IPS DF 6.9 (cell line): ENCODE results near the gene ARHGAP26.
"Not testable (repeated sequence)": the region's sequence is repeated elsewhere in the genome, so short reads cannot be mapped to it uniquely, and the experiment has no call there.

Experiments used
- DNase-seq: peaks from one replicate; pipeline ENCODE4 v3.0.0-alpha.2; 2013; ENCODE audit warnings: low read depth, low spot score
- H3K27ac ChIP-seq: one replicate; pipeline ENCODE4 v1.5.1; 2013; ENCODE audit warnings: low read length, control low read depth
- H3K27me3 ChIP-seq: 2 replicates; pipeline ENCODE4 v1.6.1; 2013; ENCODE audit warnings: mild to moderate bottlenecking, low read length; ENCODE audit not compliant: control insufficient read depth, insufficient read depth
- H3K36me3 ChIP-seq: 2 replicates; pipeline ENCODE4 v1.6.1; 2013; ENCODE audit warnings: low read length; ENCODE audit not compliant: control insufficient read depth, insufficient read depth
- H3K4me1 ChIP-seq: 2 replicates; pipeline ENCODE4 v1.6.1; 2013; ENCODE audit warnings: low read length; ENCODE audit not compliant: control insufficient read depth, insufficient read depth
- H3K4me3 ChIP-seq: 2 replicates; pipeline ENCODE4 v1.5.1; 2013; ENCODE audit warnings: mild to moderate bottlenecking, low read length
- H3K9me3 ChIP-seq: 2 replicates; pipeline ENCODE4 v1.6.1; 2013; ENCODE audit warnings: low read length, inconsistent platforms; ENCODE audit not compliant: control insufficient read depth, insufficient read depth
- WGBS: extraction: QIAGEN DNeasy Blood & Tissue Kit; methylation state at CpG from one replicate; pipeline ENCODE4 v1.1.7; 2013; ENCODE audit warnings: mixed read lengths, missing lambda C conversion rate; ENCODE audit not compliant: insufficient read length, insufficient coverage; 5-methylcytosine and 5-hydroxymethylcytosine counted together

The ARHGAP26 gene

GRCh38 chr5:142982821-142983200, 212.6 kb downstream of the ARHGAP26 start:
- no peak for DNase-seq
- H3K4me3 ChIP-seq, result no peak overlapping the region
- no peaks in the 10 kb centered on the region for H3K9me3 ChIP-seq
- no CpG with 5 or more reads among the region's 4 CpGs for WGBS
- H3K36me3 ChIP-seq, result no peaks in the 10 kb centered on the region
- H3K27me3 ChIP-seq, result no peaks in the 10 kb centered on the region
- H3K4me1 ChIP-seq, result peaks cover 6% of the 10 kb centered on the region; the same call in 1 of the 2 replicates
- H3K27ac ChIP-seq, result no peak overlapping the region

GRCh38 chr5:142984011-142984410, 213.8 kb downstream of the ARHGAP26 start:
- H3K4me3 ChIP-seq, result no peak overlapping the region
- no peak for DNase-seq

GRCh38 chr5:142984525-142984924, 214.3 kb downstream of the ARHGAP26 start:
- no peaks in the 10 kb centered on the region for H3K36me3 ChIP-seq
- no CpG with 5 or more reads among the region's 2 CpGs for WGBS
- no peak overlapping the region for H3K27ac ChIP-seq
- H3K4me1 ChIP-seq, result peaks cover 6% of the 10 kb centered on the region; the same call in 1 of the 2 replicates
- no peaks in the 10 kb centered on the region for H3K27me3 ChIP-seq
- H3K9me3 ChIP-seq, result no peaks in the 10 kb centered on the region
- no peak overlapping the region for H3K4me3 ChIP-seq
- DNase-seq, result no peak

More at GRCh38 chr5:142984011-142984410, 213.8 kb downstream of the ARHGAP26 start:
- H3K36me3 ChIP-seq, result no peaks in the 10 kb centered on the region
- no CpG with 5 or more reads among the region's 1 CpG for WGBS
- no peak overlapping the region for H3K27ac ChIP-seq
- H3K27me3 ChIP-seq, result no peaks in the 10 kb centered on the region
- H3K4me1 ChIP-seq, result peaks cover 6% of the 10 kb centered on the region; the same call in 1 of the 2 replicates
- no peaks in the 10 kb centered on the region for H3K9me3 ChIP-seq

- not testable (repeated sequence) for H3K4me3 ChIP-seq, H3K4me1 ChIP-seq, H3K36me3 ChIP-seq, DNase-seq, H3K27me3 ChIP-seq, H3K27ac ChIP-seq, H3K9me3 ChIP-seq
- WGBS, result no CpG with 5 or more reads among the region's 1 CpG
Observed at GRCh38 chr5:142989270-142989669, 219.1 kb downstream of the ARHGAP26 start.

- not testable (repeated sequence) for H3K36me3 ChIP-seq, H3K4me3 ChIP-seq, H3K27ac ChIP-seq, H3K9me3 ChIP-seq, H3K27me3 ChIP-seq, H3K4me1 ChIP-seq, DNase-seq
- no CpG with 5 or more reads among the region's 8 CpGs for WGBS
Observed at GRCh38 chr5:142990073-142990472, 219.9 kb downstream of the ARHGAP26 start.

GRCh38 chr5:142994218-142994617, 224.0 kb downstream of the ARHGAP26 start:
- H3K27ac ChIP-seq, result no peak overlapping the region
- WGBS, result no CpG with 5 or more reads among the region's 2 CpGs
- no peak for DNase-seq
- no peaks in the 10 kb centered on the region for H3K27me3 ChIP-seq
- H3K9me3 ChIP-seq, result no peaks in the 10 kb centered on the region
- H3K36me3 ChIP-seq, result no peaks in the 10 kb centered on the region
- no peaks in the 10 kb centered on the region for H3K4me1 ChIP-seq
- no peak overlapping the region for H3K4me3 ChIP-seq

GRCh38 chr5:142995621-142996020, 225.4 kb downstream of the ARHGAP26 start:
- H3K4me3 ChIP-seq, H3K27me3 ChIP-seq, H3K36me3 ChIP-seq, H3K27ac ChIP-seq, H3K9me3 ChIP-seq, DNase-seq, H3K4me1 ChIP-seq: not testable (repeated sequence)

GRCh38 chr5:142997591-142997990, 227.4 kb downstream of the ARHGAP26 start:
- DNase-seq, result no peak
- no peak overlapping the region for H3K27ac ChIP-seq
- H3K27me3 ChIP-seq, result no peaks in the 10 kb centered on the region
- H3K4me1 ChIP-seq, result no peaks in the 10 kb centered on the region; the same call in 1 of the 2 replicates
- H3K9me3 ChIP-seq, result no peaks in the 10 kb centered on the region
- no peaks in the 10 kb centered on the region for H3K36me3 ChIP-seq
- H3K4me3 ChIP-seq, result no peak overlapping the region
- no CpG with 5 or more reads among the region's 1 CpG for WGBS

GRCh38 chr5:142998316-142999020, 228.3 kb downstream of the ARHGAP26 start:
- no peak for DNase-seq

GRCh38 chr5:143000551-143000950, 230.4 kb downstream of the ARHGAP26 start:
- H3K27ac ChIP-seq, H3K4me3 ChIP-seq, DNase-seq, H3K9me3 ChIP-seq, H3K4me1 ChIP-seq, H3K27me3 ChIP-seq, H3K36me3 ChIP-seq: not testable (repeated sequence)
- no CpG with 5 or more reads among the region's 1 CpG for WGBS

More at GRCh38 chr5:142998316-142999020, 228.3 kb downstream of the ARHGAP26 start:
- no peaks in the 10 kb centered on the region for H3K9me3 ChIP-seq
- no CpG with 5 or more reads among the region's 6 CpGs for WGBS
- H3K27ac ChIP-seq, result no peak overlapping the region
- H3K27me3 ChIP-seq, result no peaks in the 10 kb centered on the region
- H3K4me3 ChIP-seq, result no peak overlapping the region
- no peaks in the 10 kb centered on the region; the same call in 1 of the 2 replicates for H3K36me3 ChIP-seq
- peaks cover 1% of the 10 kb centered on the region; the same call in 1 of the 2 replicates for H3K4me1 ChIP-seq

- Histone ChIP-seq H3K4me1 (peaks cover 1% of the 10 kb centered on the region; the same call in 1 of the 2 replicates), H3K27me3 (no peaks in the 10 kb centered on the region), H3K9me3 (no peaks in the 10 kb centered on the region), H3K36me3 (no peaks in the 10 kb centered on the region; the same call in 1 of the 2 replicates), H3K4me3 (no peak overlapping the region), H3K27ac (no peak overlapping the region)
- WGBS, result no CpG with 5 or more reads among the region's 8 CpGs
- DNase-seq, result no peak
Observed at GRCh38 chr5:143001764-143002351, 231.7 kb downstream of the ARHGAP26 start.
